IMR-90 (cell line): ENCODE results near the gene TEAD2. TPM values are rescaled to one million over a fixed set of nuclear protein-coding genes. Genes with fewer than 3 reads are reported as not detected.

Experiments
- ATAC-seq: fragments of 200-7000 bp; cut with Tn5 transposase; 2 replicates; pipeline ENCODE4 v1.9.1; 2020; ENCODE audit warnings: low read depth, mild to moderate bottlenecking, moderate library complexity
- BruUV-seq: library from RNA; stranded (reverse); fragments of 400-500 nt; replicated peaks from 2 replicates; lab custom pipeline; 2021; lab: Mats Ljungman, UMichigan
- CTCF ChIA-PET: fragments of 300-600 bp; formaldehyde crosslinking; extraction: SDS; loops from one replicate; lab custom pipeline; 2021; ENCODE audit warnings: antibody characterized with exemption; lab: Yijun Ruan, JAX
- POLR2A ChIA-PET: fragments of 300-600 bp; sonication (Branson Sonifier 250); formaldehyde crosslinking; loops from one replicate; lab custom pipeline; 2022; ENCODE audit warnings: antibody characterized with exemption; ENCODE audit not compliant: unreplicated experiment; lab: Charles Lee
- DNase-seq: peaks from one replicate; pipeline ENCODE4 v3.0.0; 2013
- H2AFZ ChIP-seq: replicated peaks from 2 replicates; pipeline ENCODE3; 2013; ENCODE audit warnings: low read length, mild to moderate bottlenecking; ENCODE audit not compliant: poor library complexity
- H2AK5ac ChIP-seq: 2 replicates; pipeline ENCODE4 v1.6.1; 2013; ENCODE audit warnings: low read depth, low read length, inconsistent platforms
- H2AK9ac ChIP-seq: replicated peaks from 2 replicates; pipeline ENCODE3; 2013; ENCODE audit warnings: mild to moderate bottlenecking, low read depth, low read length, moderate library complexity; ENCODE audit not compliant: poor library complexity
- H2BK120ac ChIP-seq: 2 replicates; pipeline ENCODE4 v1.6.1; 2013; ENCODE audit warnings: low read depth, low read length, inconsistent platforms
- H2BK15ac ChIP-seq: 3 replicates; pipeline ENCODE4 v1.6.1; 2013; ENCODE audit warnings: low read depth, low read length, inconsistent platforms
- H2BK20ac ChIP-seq: 2 replicates; pipeline ENCODE4 v1.6.1; 2013; ENCODE audit warnings: low read depth, mild to moderate bottlenecking, inconsistent platforms, low read length, moderate library complexity
- H2BK5ac ChIP-seq: 2 replicates; pipeline ENCODE4 v1.6.1; 2013; ENCODE audit warnings: mild to moderate bottlenecking, low read depth, low read length, inconsistent platforms; ENCODE audit not compliant: poor library complexity, severe bottlenecking
- H3K14ac ChIP-seq: replicated peaks from 2 replicates; pipeline ENCODE4 v1.6.1; 2013; ENCODE audit warnings: low read depth, low read length, inconsistent platforms
- H3K18ac ChIP-seq: 2 replicates; pipeline ENCODE4 v1.6.1; 2013; ENCODE audit warnings: low read depth, low read length, control low read depth
- H3K23ac ChIP-seq: 2 replicates; pipeline ENCODE4 v1.6.1; 2013; ENCODE audit warnings: low read depth, low read length, inconsistent platforms
- H3K27ac ChIP-seq: 2 replicates; pipeline ENCODE4 v1.5.1; 2013; ENCODE audit warnings: mild to moderate bottlenecking, control low read depth, low read length; ENCODE audit not compliant: insufficient read depth
- H3K27me3 ChIP-seq: 2 replicates; pipeline ENCODE4 v1.6.1; 2013; ENCODE audit warnings: low read length; ENCODE audit not compliant: control insufficient read depth, insufficient read depth
- H3K36me3 ChIP-seq: 2 replicates; pipeline ENCODE4 v1.6.1; 2013; ENCODE audit warnings: low read length, mixed read lengths; ENCODE audit not compliant: control insufficient read depth, insufficient read depth
- H3K4ac ChIP-seq: 2 replicates; pipeline ENCODE4 v1.6.1; 2013; ENCODE audit warnings: low read depth, low read length, inconsistent platforms
- H3K4me1 ChIP-seq: 2 replicates; pipeline ENCODE4 v1.6.1; 2013; ENCODE audit warnings: low read length, mixed read lengths; ENCODE audit not compliant: control insufficient read depth, insufficient read depth
- H3K4me2 ChIP-seq: 2 replicates; pipeline ENCODE4 v1.6.1; 2013; ENCODE audit warnings: low read depth, mild to moderate bottlenecking, control low read depth, low read length, moderate library complexity
- H3K4me3 ChIP-seq: 2 replicates; pipeline ENCODE4 v1.5.1; 2013; ENCODE audit warnings: low read depth, mild to moderate bottlenecking, control low read depth, low read length, moderate library complexity; ENCODE audit not compliant: insufficient read depth
- H3K56ac ChIP-seq: 2 replicates; pipeline ENCODE4 v1.6.1; 2013; ENCODE audit warnings: low read length, inconsistent platforms; ENCODE audit not compliant: insufficient read depth; ENCODE audit errors: extremely low read depth
- H3K79me1 ChIP-seq, 2 experiments: 2 replicates each; pipeline ENCODE4 v1.6.1; 2013; ENCODE audit warnings: low read length in 2 of 2, inconsistent platforms in 1 of 2, low read depth in 1 of 2
- H3K9ac ChIP-seq: 2 replicates; pipeline ENCODE4 v1.6.1; 2013; ENCODE audit warnings: low read depth, low read length, control low read depth
- H3K9me1 ChIP-seq: 2 replicates; pipeline ENCODE4 v1.6.1; 2013; ENCODE audit warnings: low read length, inconsistent platforms; ENCODE audit not compliant: insufficient read depth
- H3K9me3 ChIP-seq: 2 replicates; pipeline ENCODE4 v1.6.1; 2013; ENCODE audit warnings: low read length; ENCODE audit not compliant: control insufficient read depth, insufficient read depth
- H4K20me1 ChIP-seq: 2 replicates; pipeline ENCODE4 v1.6.1; 2013; ENCODE audit warnings: low read length, inconsistent platforms; ENCODE audit not compliant: insufficient read depth
- H4K5ac ChIP-seq: 2 replicates; pipeline ENCODE4 v1.6.1; 2013; ENCODE audit warnings: mild to moderate bottlenecking, low read depth, low read length, control low read depth
- H4K8ac ChIP-seq, 2 experiments: 2 replicates each; pipeline ENCODE4 v1.6.1; 2013; ENCODE audit warnings: low read depth in 2 of 2, low read length in 2 of 2, control low read depth in 1 of 2, inconsistent platforms in 1 of 2
- H4K91ac ChIP-seq: 2 replicates; pipeline ENCODE4 v1.6.1; 2013; ENCODE audit warnings: low read depth, low read length, inconsistent platforms; ENCODE audit not compliant: insufficient read depth
- MAFK ChIP-seq: IDR thresholded peaks from 2 replicates; pipeline ENCODE4 v1.6.1; 2012; ENCODE audit warnings: low read depth, low read length, improper control_type of control experiment
- SMC3 ChIP-seq: fragments of 150-350 bp; IDR thresholded peaks from 2 replicates; pipeline ENCODE4 v1.6.1; 2016; ENCODE audit warnings: low read depth, mild to moderate bottlenecking, antibody characterized with exemption, low read length, moderate library complexity
- USF2 ChIP-seq: fragments of 150-350 bp; IDR thresholded peaks from 2 replicates; pipeline ENCODE4 v1.6.1; 2017; ENCODE audit warnings: mild to moderate bottlenecking, antibody characterized with exemption, low read length, low read depth
- WGBS, 2 experiments: methylation state at CpG; one replicate each; pipeline versions ENCODE4 v1.1.5 to v1.1.7; 2013; ENCODE audit warnings: missing lambda C conversion rate in 2 of 2; ENCODE audit not compliant: insufficient read length in 1 of 2; ENCODE audit errors: extremely low coverage in 2 of 2; 5-methylcytosine and 5-hydroxymethylcytosine counted together
- dilution Hi-C: fragments of 300-500 bp; cut with HindIII; formaldehyde crosslinking; loops from one replicate; pipeline ENCODE4 v1.14.3; 2018; ENCODE audit warnings: low sequenced_read_pairs; ENCODE audit not compliant: unreplicated experiment
- in situ Hi-C: fragments of 300-500 bp; cut with MboI; formaldehyde crosslinking; loops from 3 replicates; pipeline ENCODE4 v1.14.3; 2019; ENCODE audit warnings: low sequenced_read_pairs, inconsistent platforms, mixed read lengths
- intact Hi-C: fragments of 100-400 bp; cut with micrococcal nuclease; formaldehyde crosslinking; loops from 2 replicates; pipeline ENCODE4 v1.10.0; 2022
- polyA plus RNA-seq, 3 experiments: library from polyadenylated mRNA; depleted of rRNA; stranded (reverse); fragments of >200 nt; gene quantifications; 2 replicates each; pipeline ENCODE4 v1.2.3, GENCODE V29; 2012; ENCODE audit warnings: low replicate concordance in 1 of 3
- total RNA-seq: library from RNA; depleted of rRNA; stranded (reverse); fragments of >200 nt; gene quantifications from 2 replicates; pipeline ENCODE4 v1.2.3, GENCODE V29; 2012

Gene TEAD2
- total and polyA plus RNA-seq, 2 of the 4 experiments (the other 2 are of a cell fraction), result 30.8 to 33.6 TPM

GRCh38 chr19:49383599-49383998 lies 21.4 kb upstream of the TEAD2 start:
- no peaks in the 10 kb centered on the region for H3K79me1 ChIP-seq
- no peak overlapping the region for H3K4me3 ChIP-seq
- H3K56ac ChIP-seq, result no peak overlapping the region
- no peak overlapping the region for H2BK120ac ChIP-seq
- no peak overlapping the region for H3K18ac ChIP-seq
- ChIA-PET POLR2A (interaction anchor here (0.6 kb wide), 1 partner anchor 106 kb away, joined by 4 read pairs; no protein-coding TSS in a partner anchor), CTCF (no interaction called here)
- intact Hi-C loops (no loop called here), in situ Hi-C loops (no loop called here), dilution Hi-C loops (no loop called here)
- TF ChIP-seq SMC3 (no peak), USF2 (no peak), MAFK (peak; percentile 85)
- no peaks in the 10 kb centered on the region for H3K36me3 ChIP-seq
- no CpG with 5 or more reads among the region's 1 CpG for WGBS, 2 experiments
- no peak overlapping the region for H4K8ac ChIP-seq
- H3K27ac ChIP-seq, result no peak overlapping the region
- no peak overlapping the region for H2BK20ac ChIP-seq
- H3K9me1 ChIP-seq, result no peaks in the 10 kb centered on the region
- H4K5ac ChIP-seq, result no peak overlapping the region
- H3K23ac ChIP-seq, result no peak overlapping the region
- peaks cover 4% of the 10 kb centered on the region for H3K9me3 ChIP-seq
- H3K9ac ChIP-seq, result no peak overlapping the region
- H3K27me3 ChIP-seq, result peaks cover 10% of the 10 kb centered on the region
- no peak overlapping the region for H3K4me2 ChIP-seq
- no TSS peak for BruUV-seq
- no peak overlapping the region for H2AK9ac ChIP-seq
- no peak overlapping the region for H2BK5ac ChIP-seq
- DNase-seq, result no peak
- no peak overlapping the region for H4K91ac ChIP-seq
- no peak overlapping the region for H2AK5ac ChIP-seq
- no peaks in the 10 kb centered on the region for H4K20me1 ChIP-seq
- H2BK15ac ChIP-seq, result no peak overlapping the region
- H2AFZ ChIP-seq, result no peak overlapping the region
- no peaks in the 10 kb centered on the region for H3K4me1 ChIP-seq
- H3K4ac ChIP-seq, result no peak overlapping the region
- ATAC-seq, result no peak
- H3K14ac ChIP-seq, result no peak overlapping the region
